ENCODE data around the gene ADAMTS9.
A peak's percentile ranks its signal among the peaks of the same experiment; 100 is the strongest.

ADAMTS9 gene

DNA sequence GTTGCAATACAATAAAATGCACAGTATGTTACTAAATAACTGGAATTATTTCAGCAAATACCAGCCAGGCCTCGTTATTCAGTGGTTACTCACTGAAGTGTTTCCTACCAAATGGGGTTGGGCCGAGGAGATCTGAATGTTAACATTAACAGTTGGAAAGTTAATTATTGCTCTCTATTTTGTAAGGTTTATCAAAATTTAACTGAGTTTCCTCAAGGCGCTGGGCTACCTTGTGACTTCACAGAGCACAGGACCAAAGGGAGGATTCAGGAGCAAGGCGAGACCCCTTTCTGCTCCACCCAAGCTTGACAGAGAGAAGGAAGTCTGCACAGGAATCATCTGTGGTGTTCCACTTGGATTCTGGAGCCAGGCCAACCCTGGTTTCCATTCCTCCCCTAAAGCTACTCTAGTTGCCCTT lies 21.6 kb downstream of the ADAMTS9 start:
- TF ChIP-seq NFIC (IDR thresholded peaks at IDR 0.05) (peak; percentile 46; the same call in 1 of the 2 replicates), FOXM1 (IDR thresholded peaks at IDR 0.05; ENCODE audit: borderline replicate concordance, low read depth) (no peak), TAF1 (IDR thresholded peaks at IDR 0.05; ENCODE audit: low read depth) (no peak), TEAD4 (IDR thresholded peaks at IDR 0.05) (peak; percentile 71)
- TF ChIP-seq, protein P1, sequence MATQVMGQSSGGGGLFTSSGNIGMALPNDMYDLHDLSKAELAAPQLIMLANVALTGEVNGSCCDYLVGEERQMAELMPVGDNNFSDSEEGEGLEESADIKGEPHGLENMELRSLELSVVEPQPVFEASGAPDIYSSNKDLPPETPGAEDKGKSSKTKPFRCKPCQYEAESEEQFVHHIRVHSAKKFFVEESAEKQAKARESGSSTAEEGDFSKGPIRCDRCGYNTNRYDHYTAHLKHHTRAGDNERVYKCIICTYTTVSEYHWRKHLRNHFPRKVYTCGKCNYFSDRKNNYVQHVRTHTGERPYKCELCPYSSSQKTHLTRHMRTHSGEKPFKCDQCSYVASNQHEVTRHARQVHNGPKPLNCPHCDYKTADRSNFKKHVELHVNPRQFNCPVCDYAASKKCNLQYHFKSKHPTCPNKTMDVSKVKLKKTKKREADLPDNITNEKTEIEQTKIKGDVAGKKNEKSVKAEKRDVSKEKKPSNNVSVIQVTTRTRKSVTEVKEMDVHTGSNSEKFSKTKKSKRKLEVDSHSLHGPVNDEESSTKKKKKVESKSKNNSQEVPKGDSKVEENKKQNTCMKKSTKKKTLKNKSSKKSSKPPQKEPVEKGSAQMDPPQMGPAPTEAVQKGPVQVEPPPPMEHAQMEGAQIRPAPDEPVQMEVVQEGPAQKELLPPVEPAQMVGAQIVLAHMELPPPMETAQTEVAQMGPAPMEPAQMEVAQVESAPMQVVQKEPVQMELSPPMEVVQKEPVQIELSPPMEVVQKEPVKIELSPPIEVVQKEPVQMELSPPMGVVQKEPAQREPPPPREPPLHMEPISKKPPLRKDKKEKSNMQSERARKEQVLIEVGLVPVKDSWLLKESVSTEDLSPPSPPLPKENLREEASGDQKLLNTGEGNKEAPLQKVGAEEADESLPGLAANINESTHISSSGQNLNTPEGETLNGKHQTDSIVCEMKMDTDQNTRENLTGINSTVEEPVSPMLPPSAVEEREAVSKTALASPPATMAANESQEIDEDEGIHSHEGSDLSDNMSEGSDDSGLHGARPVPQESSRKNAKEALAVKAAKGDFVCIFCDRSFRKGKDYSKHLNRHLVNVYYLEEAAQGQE (IDR thresholded peaks at IDR 0.05; ENCODE audit: low read depth): no peak

DNA sequence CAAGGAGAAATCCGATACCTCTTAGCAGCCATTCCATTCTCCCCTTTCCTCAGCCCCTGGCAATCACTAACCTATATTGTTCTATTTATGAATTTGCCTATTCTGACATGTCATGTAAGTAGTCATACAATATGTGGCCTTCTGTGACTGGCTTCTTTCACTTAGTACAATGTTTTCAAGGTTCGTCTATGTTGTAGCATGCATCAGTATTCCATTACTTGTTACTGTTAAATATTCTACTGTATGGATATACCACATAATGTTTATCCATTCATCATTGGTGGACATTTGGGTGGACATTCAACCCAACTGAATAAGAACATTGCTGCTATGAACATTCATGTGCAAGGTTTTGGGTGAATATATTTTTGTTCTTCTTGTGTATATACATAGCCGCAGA lies 23.4 kb downstream of the ADAMTS9 start:
- no peak for TF ChIP-seq ZBTB7A (IDR thresholded peaks at IDR 0.05; ENCODE audit: low read depth)

DNA sequence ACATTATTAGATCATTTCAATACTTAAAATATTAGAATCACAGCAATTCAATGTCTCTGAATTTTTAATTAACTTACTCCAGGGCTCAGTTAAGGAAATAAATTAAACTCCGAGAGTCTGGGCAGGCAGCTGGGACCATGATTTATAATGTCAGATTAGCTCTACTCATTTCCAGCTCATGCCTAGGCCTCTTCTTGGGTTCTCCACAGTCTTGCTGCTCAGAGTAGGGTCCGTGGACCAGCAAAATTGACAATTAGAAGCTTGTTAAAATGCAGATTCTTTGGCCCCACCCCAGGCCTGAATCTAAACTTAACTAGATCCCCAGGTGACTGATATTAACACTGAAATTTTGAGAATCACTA lies 28.2 kb downstream of the ADAMTS9 start:
- TF ChIP-seq NFIC (IDR thresholded peaks at IDR 0.05): no peak
- no peak for TF ChIP-seq ZBTB7A (IDR thresholded peaks at IDR 0.05; ENCODE audit: low read depth)
- TF ChIP-seq TAF1 (IDR thresholded peaks at IDR 0.05; ENCODE audit: low read depth): no peak
- no peak for TF ChIP-seq RAD21 (IDR thresholded peaks at IDR 0.05; ENCODE audit: low read depth)
- no peak for TF ChIP-seq CEBPB (IDR thresholded peaks at IDR 0.05)
- TF ChIP-seq, protein P2, sequence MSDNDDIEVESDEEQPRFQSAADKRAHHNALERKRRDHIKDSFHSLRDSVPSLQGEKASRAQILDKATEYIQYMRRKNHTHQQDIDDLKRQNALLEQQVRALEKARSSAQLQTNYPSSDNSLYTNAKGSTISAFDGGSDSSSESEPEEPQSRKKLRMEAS (IDR thresholded peaks at IDR 0.05): no peak
- no peak for TF ChIP-seq TEAD4 (IDR thresholded peaks at IDR 0.05)

DNA sequence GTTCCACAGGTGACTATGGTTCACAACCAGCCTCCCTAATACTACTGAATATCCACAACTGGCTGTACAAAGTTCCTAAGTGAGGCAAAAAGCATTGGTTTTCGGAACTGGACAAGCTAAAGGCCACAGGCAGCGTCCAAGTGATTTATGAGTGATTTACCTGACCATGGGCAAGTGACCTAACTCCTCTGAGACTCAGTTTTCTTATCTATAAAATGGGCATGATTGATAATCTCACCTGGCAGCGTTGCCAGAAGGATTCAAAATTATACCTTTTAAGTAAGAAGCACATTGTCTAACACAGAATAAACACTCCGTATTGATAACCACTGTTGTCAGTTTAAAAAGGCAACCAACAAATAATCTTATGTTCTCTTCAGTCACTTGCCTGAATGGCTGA lies 29.8 kb downstream of the ADAMTS9 start:
- TF ChIP-seq EP300 (IDR thresholded peaks at IDR 0.05; ENCODE audit: borderline replicate concordance): no peak
- TF ChIP-seq TEAD4 (IDR thresholded peaks at IDR 0.05): no peak
- TF ChIP-seq CREB1 (IDR thresholded peaks at IDR 0.05; ENCODE audit: low read depth): no peak
- TF ChIP-seq NFIC (IDR thresholded peaks at IDR 0.05): no peak
- TF ChIP-seq TCF12 (IDR thresholded peaks at IDR 0.05; ENCODE audit: low read depth): no peak

DNA sequence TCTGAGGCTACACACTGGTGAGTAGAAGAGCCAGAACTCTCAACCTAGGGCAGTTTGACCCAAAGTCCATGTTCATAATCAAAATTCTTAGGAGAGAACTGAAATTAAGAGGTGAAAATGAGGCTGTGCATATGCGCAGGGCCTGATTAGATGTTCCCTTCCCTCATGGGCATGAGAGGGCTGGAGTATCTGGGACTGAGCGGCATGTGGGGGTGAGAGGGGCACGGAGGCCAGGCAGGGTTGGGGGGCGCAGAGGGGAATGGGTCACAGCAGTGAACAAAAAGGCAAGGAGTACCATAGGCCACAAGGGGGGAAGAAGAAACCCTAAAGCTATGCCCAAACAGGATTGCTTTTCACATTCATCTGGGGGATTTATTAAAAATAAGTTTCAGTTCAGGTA lies 31.3 kb downstream of the ADAMTS9 start:
- TF ChIP-seq CREB1 (IDR thresholded peaks at IDR 0.05; ENCODE audit: low read depth): no peak
- TF ChIP-seq TCF12 (IDR thresholded peaks at IDR 0.05; ENCODE audit: low read depth): no peak
- TF ChIP-seq, protein P3, sequence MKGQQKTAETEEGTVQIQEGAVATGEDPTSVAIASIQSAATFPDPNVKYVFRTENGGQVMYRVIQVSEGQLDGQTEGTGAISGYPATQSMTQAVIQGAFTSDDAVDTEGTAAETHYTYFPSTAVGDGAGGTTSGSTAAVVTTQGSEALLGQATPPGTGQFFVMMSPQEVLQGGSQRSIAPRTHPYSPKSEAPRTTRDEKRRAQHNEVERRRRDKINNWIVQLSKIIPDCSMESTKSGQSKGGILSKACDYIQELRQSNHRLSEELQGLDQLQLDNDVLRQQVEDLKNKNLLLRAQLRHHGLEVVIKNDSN (IDR thresholded peaks at IDR 0.05): no peak
- TF ChIP-seq CEBPB (IDR thresholded peaks at IDR 0.05): no peak
- no peak for TF ChIP-seq RAD21 (IDR thresholded peaks at IDR 0.05; ENCODE audit: low read depth)
- no peak for TF ChIP-seq FOXM1 (IDR thresholded peaks at IDR 0.05; ENCODE audit: borderline replicate concordance, low read depth)
- TF ChIP-seq, protein P2 (IDR thresholded peaks at IDR 0.05): no peak
- no peak for TF ChIP-seq TEAD4 (IDR thresholded peaks at IDR 0.05)
- no peak for TF ChIP-seq NFIC (IDR thresholded peaks at IDR 0.05)
- no peak for TF ChIP-seq YY1 (IDR thresholded peaks at IDR 0.05; ENCODE audit: low read depth)
- TF ChIP-seq, protein P1 (IDR thresholded peaks at IDR 0.05; ENCODE audit: low read depth): no peak
- TF ChIP-seq EP300 (IDR thresholded peaks at IDR 0.05; ENCODE audit: borderline replicate concordance): no peak

DNA sequence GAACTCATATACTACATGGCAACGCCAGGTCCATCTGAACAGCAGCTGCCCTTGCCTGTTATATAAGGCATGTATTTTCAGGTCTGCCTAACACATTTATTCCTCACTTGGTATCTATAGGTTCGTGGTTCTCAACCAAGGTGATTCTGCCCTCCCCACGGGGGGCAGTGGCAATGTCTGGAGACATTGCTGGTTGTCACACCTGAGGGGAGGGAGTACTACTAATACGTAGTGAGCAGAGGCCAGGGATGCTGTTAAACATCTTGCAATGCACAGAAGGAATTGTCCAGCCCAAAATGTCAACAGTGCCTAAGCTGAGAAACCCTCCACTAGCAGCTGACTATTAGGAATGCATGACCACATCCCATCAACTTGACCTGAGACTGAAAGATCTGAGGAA lies 32.6 kb downstream of the ADAMTS9 start:
- TF ChIP-seq, protein P1 (IDR thresholded peaks at IDR 0.05; ENCODE audit: low read depth): no peak
- TF ChIP-seq YY1 (IDR thresholded peaks at IDR 0.05; ENCODE audit: low read depth) (no peak), CEBPB (IDR thresholded peaks at IDR 0.05) (no peak), RAD21 (IDR thresholded peaks at IDR 0.05; ENCODE audit: low read depth) (no peak), TCF12 (IDR thresholded peaks at IDR 0.05; ENCODE audit: low read depth) (no peak), ZBTB7A (IDR thresholded peaks at IDR 0.05; ENCODE audit: low read depth) (no peak), TAF1 (IDR thresholded peaks at IDR 0.05; ENCODE audit: low read depth) (no peak), EGR1 (IDR thresholded peaks at IDR 0.05) (no peak)

Data from Ishikawa (cell line).